GM18519 (cell line): ENCODE data around the gene SZT2.

Experiments used
- ATAC-seq: cut with Tn5 transposase; IDR thresholded peaks from one replicate; pipeline ENCODE4 v1.9.1; 2021; ENCODE audit warnings: mild to moderate bottlenecking, moderate library complexity; ENCODE audit not compliant: unreplicated experiment, low FRiP score

The SZT2 gene

DNA sequence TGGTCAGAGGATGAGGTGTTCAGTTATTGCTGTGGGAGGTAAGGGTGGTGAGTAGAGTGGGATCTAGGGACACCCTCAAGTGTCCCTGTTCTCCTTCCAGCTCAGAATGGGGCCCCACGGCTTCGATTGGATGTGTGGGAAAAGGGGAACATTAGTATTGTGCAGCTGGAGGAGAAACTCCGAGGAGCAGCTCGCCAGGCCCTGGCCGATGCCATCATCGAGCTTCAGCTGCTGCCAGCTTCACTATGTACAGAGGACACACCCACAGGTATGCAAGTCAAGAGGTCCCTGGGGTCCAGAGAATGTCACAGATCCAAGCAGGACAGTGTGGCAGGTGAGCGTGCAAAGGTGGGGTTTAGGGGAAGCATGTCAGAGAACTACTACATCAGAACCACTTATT lies 50.1 kb downstream of the SZT2 start:
- ATAC-seq: no peak

DNA sequence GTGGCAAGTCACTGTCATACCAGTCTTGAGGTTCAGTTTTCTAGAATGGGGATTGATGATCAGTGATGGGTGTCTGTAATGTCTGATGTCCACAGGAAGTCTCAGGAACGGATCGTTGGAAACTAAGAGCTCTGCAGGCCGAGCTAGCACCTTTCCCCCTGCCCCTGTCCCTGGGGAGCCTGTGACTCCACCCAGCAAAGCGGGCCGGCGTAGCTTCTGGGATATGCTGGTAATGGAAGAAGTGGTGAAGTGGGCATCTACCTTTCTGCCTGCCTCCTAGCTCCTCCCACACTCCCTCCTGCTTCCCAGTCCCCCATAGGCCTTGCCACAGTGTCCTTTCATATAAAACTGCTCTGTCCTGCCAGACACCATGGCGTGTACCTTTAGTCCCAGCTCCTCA lies 50.7 kb downstream of the SZT2 start:
- no peak for ATAC-seq

- ATAC-seq: no peak
Observed at GRCh38 chr1:43441166-43441893, 51.6 kb downstream of the SZT2 start.

- ATAC-seq: no peak
Observed at GRCh38 chr1:43441894-43442637, 52.4 kb downstream of the SZT2 start.

DNA sequence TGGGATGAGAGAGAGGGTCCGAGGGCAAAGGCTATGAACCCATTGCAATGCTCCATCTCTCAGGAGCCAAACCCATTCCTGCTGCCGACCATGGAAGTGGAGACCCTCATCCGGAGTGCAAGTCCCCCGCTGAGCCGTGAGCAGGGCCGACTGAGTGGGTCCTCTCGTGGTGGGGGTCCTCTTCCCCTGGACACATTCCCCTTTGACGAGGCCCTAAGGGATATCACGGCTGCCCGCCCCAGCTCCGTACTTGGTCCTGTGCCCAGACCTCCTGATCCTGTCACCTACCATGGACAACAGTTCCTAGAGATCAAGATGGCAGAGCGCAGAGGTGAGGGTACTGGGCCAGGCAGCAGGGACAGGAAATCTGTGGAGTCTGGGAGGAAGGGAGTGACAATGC lies 53.1 kb downstream of the SZT2 start:
- ATAC-seq: no peak

- ATAC-seq: no peak
Observed at GRCh38 chr1:43443197-43443946, 53.7 kb downstream of the SZT2 start.

DNA sequence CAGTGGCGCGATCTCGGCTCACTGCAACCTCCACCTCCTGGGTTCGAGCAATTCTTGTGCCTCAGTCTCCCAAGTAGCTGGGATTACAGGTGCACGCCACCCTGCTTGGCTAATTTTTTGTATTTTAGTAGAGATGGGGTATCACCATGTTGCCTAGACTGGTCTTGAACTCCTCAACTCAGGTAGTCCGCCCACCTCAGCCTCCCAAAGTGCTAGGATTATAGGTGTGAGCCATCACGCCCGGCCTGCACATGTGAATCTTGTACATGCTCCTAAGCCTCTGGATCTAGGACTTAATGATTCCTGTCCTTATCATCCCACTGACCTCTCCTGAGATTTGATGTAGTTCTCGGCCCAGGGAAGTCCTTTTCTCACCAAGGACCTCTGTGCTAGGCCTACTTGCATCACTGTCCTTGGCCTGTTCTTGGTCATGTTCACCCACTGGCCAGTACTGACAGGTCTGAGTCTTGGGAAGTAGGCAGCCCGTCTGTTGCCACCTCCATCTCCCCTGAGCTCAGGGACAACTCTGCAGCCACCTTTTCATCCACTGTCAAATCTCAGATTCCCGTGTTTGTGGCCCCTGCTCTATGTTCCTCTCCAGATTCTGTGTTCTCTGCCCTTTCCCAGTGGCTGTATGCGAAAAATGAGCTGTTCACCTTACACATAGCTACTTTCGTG lies 54.6 kb downstream of the SZT2 start:
- no peak for ATAC-seq

DNA sequence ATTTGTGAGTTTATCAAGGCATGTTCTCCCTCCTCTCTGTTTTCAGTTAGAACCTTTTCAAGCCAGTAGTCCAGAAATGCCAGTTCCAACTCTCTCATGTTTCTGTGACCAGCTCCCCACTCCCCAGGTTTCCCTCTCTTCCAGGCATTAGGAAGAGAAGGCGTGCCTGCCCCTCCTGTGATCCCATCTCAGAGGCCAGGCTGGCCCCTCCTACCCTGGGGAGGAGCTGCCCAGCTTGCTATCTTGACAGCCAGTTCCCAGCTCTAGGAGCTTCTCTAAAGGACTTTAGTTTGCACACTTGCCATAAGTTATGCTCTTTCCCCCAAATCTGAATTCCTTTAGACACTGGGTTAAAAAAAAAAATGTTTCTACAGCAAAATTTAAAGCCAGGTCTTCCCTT lies 55.1 kb downstream of the SZT2 start:
- ATAC-seq: no peak

DNA sequence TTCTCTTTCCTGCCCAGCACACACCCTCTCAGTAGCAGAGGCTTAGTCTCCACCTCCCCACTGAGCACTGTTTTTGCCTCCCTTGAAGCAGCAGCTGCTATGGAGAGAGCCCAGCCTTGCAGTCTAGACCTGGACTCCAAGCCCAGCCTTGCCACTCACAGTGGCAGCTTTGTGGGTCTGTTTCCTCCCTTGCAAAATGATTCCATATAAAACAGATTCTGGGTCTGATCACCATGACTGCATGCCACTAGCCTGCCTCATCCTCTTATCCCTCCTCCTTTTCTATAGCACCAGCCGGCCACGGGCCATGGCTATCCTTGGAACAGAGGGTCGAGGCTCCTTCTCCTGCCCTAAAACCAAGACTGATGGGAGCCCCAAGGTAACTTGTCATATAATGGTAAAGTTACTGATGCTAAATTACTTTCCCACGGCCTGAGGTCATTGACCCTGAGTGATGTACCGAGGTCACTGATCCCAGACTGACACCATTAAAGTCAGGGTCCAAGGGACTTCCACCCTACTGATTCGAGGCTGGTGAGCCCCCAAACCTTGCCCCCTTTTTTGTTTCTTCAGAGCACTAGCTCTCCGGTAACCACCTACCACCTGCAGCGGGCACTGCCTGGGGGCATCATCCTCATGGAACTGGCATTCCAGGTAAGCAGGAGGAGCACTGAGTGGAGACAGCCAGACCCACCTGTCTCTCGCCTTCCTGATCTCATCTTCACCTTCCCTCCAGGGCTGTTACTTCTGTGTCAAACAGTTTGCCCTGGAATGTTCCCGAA lies 56.1 kb downstream of the SZT2 start:
- no peak for ATAC-seq

DNA sequence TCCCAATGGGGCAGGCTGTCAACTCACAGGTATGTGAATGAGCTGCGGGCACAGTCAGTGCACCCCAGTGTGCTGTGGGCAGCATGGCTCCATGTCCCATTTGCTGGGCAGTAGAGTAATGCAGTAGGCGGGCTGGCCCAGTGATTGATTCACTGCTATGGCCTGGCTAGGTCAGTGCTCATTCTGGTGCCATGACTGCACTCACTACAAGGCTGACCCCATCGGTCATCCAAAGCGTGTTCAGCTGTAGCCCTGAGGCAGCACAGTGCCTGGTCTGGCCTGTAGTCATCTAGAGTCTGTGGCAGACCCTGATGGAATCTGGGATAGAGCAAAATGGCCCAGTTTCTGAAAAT lies 56.7 kb downstream of the SZT2 start:
- ATAC-seq: no peak

DNA sequence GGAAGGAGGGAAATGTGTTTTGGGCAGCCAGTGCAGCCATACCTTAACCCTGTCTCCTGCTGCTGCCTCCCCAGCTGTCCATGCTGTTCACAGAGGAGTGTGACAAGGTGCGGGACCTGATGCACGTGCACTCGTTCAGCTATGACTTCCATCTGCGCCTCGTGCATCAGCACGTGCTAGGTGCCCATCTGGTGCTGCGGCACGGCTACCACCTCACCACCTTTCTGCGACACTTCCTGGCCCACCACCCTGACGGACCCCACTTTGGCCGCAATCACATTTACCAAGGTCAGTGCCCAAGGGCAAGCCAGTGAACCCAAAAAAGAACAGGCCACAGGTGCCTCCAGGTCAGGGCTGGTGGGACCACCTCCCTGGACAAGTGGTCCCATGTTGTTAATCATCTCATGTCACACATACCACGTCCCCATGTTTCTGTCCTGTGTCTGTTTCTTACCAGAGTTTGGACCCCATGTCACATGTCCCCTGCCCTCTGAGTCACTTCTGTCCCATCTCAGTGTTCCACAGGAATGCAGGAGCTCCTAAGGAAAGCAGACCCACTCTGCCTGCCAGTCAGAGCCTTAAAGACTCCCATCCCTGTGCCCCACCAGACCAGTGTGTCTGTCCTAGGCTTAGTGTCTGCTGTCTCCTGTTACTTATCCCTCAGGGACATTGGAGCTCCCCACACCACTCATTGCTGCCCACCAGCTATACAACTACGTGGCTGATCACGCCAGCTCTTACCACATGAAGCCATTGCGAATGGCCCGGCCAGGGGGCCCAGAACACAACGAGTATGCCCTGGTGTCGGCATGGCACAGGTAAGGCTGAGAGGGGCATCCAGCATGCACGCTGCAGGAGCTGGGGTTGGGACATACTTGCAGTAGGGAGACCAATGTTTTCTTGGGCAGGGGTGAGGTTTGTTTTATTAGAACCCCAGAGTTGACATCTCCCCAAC lies 57.5 kb downstream of the SZT2 start:
- ATAC-seq: no peak

DNA sequence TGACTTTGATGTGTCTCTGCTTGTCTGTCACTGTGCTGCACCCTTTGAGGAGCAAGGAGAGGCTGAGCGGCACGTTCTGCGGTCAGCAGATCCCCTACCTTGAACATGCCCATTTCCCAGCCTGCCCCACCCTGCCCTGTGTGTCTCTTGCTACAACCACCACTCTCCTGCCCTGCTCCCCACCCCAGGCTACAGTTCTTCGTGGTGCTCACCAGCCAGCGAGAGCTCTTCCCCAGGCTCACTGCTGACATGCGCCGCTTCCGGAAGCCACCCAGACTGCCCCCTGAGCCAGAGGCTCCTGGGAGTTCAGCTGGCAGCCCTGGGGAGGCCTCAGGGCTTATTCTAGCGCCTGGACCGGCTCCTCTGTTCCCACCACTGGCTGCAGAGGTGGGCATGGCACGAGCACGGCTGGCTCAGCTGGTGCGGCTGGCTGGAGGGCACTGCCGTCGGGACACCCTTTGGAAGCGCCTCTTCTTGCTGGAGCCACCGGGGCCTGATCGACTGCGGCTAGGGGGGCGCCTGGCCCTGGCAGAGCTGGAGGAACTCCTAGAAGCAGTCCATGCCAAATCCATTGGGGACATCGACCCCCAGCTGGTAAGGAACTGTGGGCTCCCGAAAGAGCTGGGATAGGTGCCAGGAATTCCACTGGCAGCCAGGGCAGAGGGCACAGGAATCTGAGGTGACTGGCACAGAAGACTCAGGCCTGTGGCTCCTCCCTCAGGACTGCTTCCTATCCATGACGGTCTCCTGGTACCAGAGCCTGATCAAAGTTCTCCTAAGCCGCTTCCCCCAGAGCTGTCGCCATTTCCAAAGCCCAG lies 58.4 kb downstream of the SZT2 start:
- ATAC-seq: no peak

GRCh38 chr1:43448955-43449707 lies 59.4 kb downstream of the SZT2 start:
- ATAC-seq: no peak

DNA sequence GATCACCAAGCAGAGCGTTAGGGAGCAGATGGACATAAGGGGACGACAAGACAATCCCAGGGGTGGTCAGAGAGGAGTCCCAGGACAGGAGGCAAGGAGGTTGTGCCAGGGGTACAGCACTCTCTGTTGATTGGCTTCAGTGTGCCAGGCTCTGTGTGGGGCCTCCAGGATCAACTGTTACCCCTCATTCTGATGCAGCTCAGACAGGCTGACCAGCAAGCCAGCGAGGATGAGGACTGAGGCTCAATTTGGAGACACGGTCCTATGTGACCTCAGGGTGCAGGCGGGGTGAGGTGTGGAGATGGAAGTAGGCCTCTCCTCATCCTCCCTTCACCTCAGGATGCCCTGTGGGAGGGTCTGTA lies 60.0 kb downstream of the SZT2 start:
- no peak for ATAC-seq

DNA sequence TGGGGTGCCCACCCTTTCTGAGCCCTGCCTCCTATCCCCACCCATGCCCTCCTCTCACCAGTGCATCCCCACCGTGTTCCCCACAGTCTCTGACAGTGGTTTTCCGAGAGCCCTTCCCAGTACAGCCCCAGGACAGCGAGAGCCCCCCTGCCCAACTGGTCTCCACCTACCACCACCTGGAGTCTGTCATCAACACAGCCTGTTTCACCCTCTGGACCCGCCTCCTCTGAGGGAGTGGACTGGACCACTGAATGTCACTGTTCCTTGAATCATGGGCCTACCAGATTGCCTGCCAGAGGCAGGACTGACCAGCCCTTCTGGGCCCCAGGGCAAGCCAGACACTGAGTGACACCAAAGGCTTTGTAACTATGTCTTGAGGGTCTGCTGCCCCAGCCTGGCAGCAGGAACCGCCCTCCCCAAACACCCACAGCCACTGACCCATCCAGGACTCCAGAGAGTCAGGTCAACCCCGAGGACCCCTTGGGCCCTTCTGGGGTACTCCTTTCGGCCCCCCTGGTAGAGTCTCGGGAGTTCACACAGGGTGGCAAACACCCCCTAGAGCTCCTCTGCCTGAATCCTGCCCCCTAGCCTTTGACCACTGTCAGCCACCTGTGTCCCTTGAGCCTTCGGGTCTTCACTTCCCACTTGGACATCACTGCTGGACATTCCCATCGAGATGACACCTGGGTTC lies 60.7 kb downstream of the SZT2 start:
- no peak for ATAC-seq

DNA sequence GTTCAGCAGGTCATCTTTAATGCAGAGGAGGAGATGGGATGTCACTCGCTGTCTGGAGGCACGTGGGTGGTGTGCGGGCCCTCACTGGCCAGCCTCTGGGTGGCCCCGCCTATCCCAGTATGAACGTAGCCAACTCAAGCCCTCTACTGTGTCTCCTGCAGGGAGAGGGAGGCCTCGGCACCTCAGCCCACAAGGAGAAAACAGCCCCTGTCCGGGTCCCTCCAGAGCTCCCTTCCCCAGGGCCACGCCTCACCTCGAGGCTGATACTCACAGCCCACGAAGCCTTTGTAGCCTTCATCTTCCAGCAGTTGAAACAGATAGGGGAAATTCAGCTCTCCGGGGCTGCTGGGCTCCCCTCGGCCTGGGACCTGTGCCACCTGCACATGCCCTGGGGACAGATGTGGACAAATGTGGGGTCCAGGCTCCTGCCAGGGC lies 61.5 kb downstream of the SZT2 start:
- no peak for ATAC-seq
